SK-N-SH treated with all-trans-retinoic acid at 6 μM for 48 hours (cell line): ENCODE data around the gene TUBGCP3.

ENCODE experiments used
- ATAC-seq: fragments of 200-7000 bp; cut with Tn5 transposase; 3 replicates; pipeline ENCODE4 v1.9.1; 2020; ENCODE audit warnings: mild to moderate bottlenecking, moderate library complexity
- ARNTL ChIP-seq: fragments of 450-650 bp; formaldehyde crosslinking; IDR thresholded peaks from 2 replicates; pipeline ENCODE4 v1.5.0; 2020; ENCODE audit warnings: low read depth, mild to moderate bottlenecking, moderate library complexity, borderline replicate concordance
- BACH2 ChIP-seq: fragments of 250-450 bp; sonication (Bioruptor Pico); IDR thresholded peaks from 2 replicates; pipeline ENCODE4 v1.9.0; 2021; ENCODE audit warnings: mild to moderate bottlenecking, borderline replicate concordance
- CSDC2 ChIP-seq: fragments of 250-450 bp; sonication (Bioruptor Pico); IDR thresholded peaks from 2 replicates; pipeline ENCODE4 v1.5.0; 2020; ENCODE audit warnings: mild to moderate bottlenecking, moderate library complexity
- ESRRG ChIP-seq: fragments of 250-450 bp; sonication (Bioruptor Pico); IDR thresholded peaks from 2 replicates; pipeline ENCODE4 v1.6.1; 2021; ENCODE audit warnings: mild to moderate bottlenecking
- GLIS3 ChIP-seq: fragments of 250-450 bp; sonication (Bioruptor Pico); IDR thresholded peaks from 2 replicates; pipeline ENCODE4 v1.5.0; 2020; ENCODE audit warnings: mild to moderate bottlenecking, moderate library complexity
- ISL1 ChIP-seq: fragments of 250-450 bp; sonication (Bioruptor Pico); IDR thresholded peaks from 2 replicates; pipeline ENCODE4 v2.1.2; 2022; ENCODE audit warnings: mild to moderate bottlenecking, moderate library complexity
- OSR1 ChIP-seq: fragments of 250-450 bp; sonication (Bioruptor Pico); IDR thresholded peaks from 2 replicates; pipeline ENCODE4 v1.8.0; 2022; ENCODE audit warnings: moderate library complexity, mild to moderate bottlenecking, inconsistent platforms
- PPARA ChIP-seq: fragments of 250-450 bp; sonication (Bioruptor Pico); IDR thresholded peaks from 2 replicates; pipeline ENCODE4 v1.5.0; 2020; ENCODE audit warnings: mild to moderate bottlenecking, borderline replicate concordance
- RARB ChIP-seq: fragments of 250-450 bp; sonication (Bioruptor Pico); IDR thresholded peaks from 2 replicates; pipeline ENCODE4 v1.8.0; 2021; ENCODE audit warnings: mild to moderate bottlenecking, moderate library complexity
- SNAI2 ChIP-seq: fragments of 250-450 bp; sonication (Bioruptor Pico); IDR thresholded peaks from 2 replicates; pipeline ENCODE4 v1.5.0; 2020; ENCODE audit warnings: mild to moderate bottlenecking, moderate library complexity
- TCF4 ChIP-seq: fragments of 250-450 bp; sonication (Bioruptor Pico); IDR thresholded peaks from 2 replicates; pipeline ENCODE4 v1.8.0; 2021; ENCODE audit warnings: mild to moderate bottlenecking, moderate library complexity, borderline replicate concordance
- TOX ChIP-seq: fragments of 250-450 bp; sonication (Bioruptor Pico); IDR thresholded peaks from 2 replicates; pipeline ENCODE4 v1.8.0; 2021; ENCODE audit warnings: mild to moderate bottlenecking, moderate library complexity, borderline replicate concordance
- ZC3H10 ChIP-seq: fragments of 250-450 bp; sonication (Bioruptor Pico); IDR thresholded peaks from 2 replicates; pipeline ENCODE4 v1.5.1; 2021; ENCODE audit warnings: mild to moderate bottlenecking, moderate library complexity
- ZFP3 ChIP-seq: fragments of 250-450 bp; sonication (Bioruptor Pico); IDR thresholded peaks from 2 replicates; pipeline ENCODE4 v1.5.0; 2020; ENCODE audit warnings: mild to moderate bottlenecking, moderate library complexity
- ZNF565 ChIP-seq: fragments of 450-650 bp; formaldehyde crosslinking; conservative IDR thresholded peaks from 2 replicates; pipeline ENCODE4 v1.5.0; 2020; ENCODE audit warnings: low read depth, mild to moderate bottlenecking, moderate library complexity
- ZNF70 ChIP-seq: fragments of 450-650 bp; formaldehyde crosslinking; IDR thresholded peaks from 2 replicates; pipeline ENCODE4 v1.5.0; 2020; ENCODE audit warnings: mild to moderate bottlenecking, moderate library complexity
- ZNF8 ChIP-seq: fragments of 450-650 bp; formaldehyde crosslinking; IDR thresholded peaks from 2 replicates; pipeline ENCODE4 v1.5.0; 2020; ENCODE audit warnings: mild to moderate bottlenecking, moderate library complexity
- TF ChIP-seq, protein P1 (sequence below): fragments of 250-450 bp; sonication (Bioruptor Pico); IDR thresholded peaks from 2 replicates; pipeline ENCODE4 v1.8.0; 2020; ENCODE audit warnings: mild to moderate bottlenecking, moderate library complexity, borderline replicate concordance
- TF ChIP-seq, protein P2 (sequence below): fragments of 250-450 bp; sonication (Bioruptor Pico); IDR thresholded peaks from 2 replicates; pipeline ENCODE4 v1.5.1; 2020; ENCODE audit warnings: low read depth, mild to moderate bottlenecking, moderate library complexity
- TF ChIP-seq, protein P3 (sequence below): fragments of 250-450 bp; sonication (Bioruptor Pico); IDR thresholded peaks from 2 replicates; pipeline ENCODE4 v1.5.0; 2020; ENCODE audit warnings: mild to moderate bottlenecking, moderate library complexity
- TF ChIP-seq, protein P4 (sequence below): fragments of 250-450 bp; sonication (Bioruptor Pico); IDR thresholded peaks from 2 replicates; pipeline ENCODE4 v1.8.0; 2021; ENCODE audit warnings: low read depth, mild to moderate bottlenecking, moderate library complexity, borderline replicate concordance
- TF ChIP-seq, protein P5 (sequence below): fragments of 250-450 bp; sonication (Bioruptor Pico); IDR thresholded peaks from 2 replicates; pipeline ENCODE4 v1.5.1; 2021; ENCODE audit warnings: mild to moderate bottlenecking, moderate library complexity

TUBGCP3 gene

DNA sequence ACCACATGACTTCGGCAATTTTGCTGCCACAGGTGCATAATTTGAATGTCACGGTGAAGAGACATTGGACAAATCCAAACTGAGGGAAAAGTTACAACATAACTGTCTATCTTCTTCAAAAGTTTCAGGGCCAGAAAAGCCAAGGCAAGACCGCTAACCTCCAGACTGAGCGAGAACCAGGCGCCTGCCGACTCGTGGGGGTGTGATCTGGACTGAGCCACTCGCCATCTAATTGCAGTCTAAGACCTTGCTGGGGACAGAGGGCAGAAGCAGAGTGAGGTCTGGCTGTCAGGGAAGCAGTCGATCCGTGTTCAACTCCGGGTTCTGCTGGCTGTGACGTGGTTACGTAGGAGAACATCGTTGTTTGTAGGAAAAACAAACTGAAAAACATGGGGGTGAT, 123.2 kb downstream of the TUBGCP3 start:
- TF ChIP-seq GLIS3 (CRISPR knock-in tag) (no peak), ISL1 (CRISPR knock-in tag) (no peak), ESRRG (CRISPR knock-in tag) (no peak), PPARA (CRISPR knock-in tag) (no peak), ZNF8 (CRISPR knock-in tag) (no peak), TOX (CRISPR knock-in tag) (no peak), RARB (CRISPR knock-in tag) (no peak), CSDC2 (CRISPR knock-in tag) (no peak), BACH2 (no peak), ZNF565 (CRISPR knock-in tag) (no peak), ZNF70 (no peak), ZFP3 (CRISPR knock-in tag) (no peak), ZC3H10 (no peak), OSR1 (CRISPR knock-in tag) (no peak), TCF4 (CRISPR knock-in tag) (no peak)
- TF ChIP-seq, protein P1, sequence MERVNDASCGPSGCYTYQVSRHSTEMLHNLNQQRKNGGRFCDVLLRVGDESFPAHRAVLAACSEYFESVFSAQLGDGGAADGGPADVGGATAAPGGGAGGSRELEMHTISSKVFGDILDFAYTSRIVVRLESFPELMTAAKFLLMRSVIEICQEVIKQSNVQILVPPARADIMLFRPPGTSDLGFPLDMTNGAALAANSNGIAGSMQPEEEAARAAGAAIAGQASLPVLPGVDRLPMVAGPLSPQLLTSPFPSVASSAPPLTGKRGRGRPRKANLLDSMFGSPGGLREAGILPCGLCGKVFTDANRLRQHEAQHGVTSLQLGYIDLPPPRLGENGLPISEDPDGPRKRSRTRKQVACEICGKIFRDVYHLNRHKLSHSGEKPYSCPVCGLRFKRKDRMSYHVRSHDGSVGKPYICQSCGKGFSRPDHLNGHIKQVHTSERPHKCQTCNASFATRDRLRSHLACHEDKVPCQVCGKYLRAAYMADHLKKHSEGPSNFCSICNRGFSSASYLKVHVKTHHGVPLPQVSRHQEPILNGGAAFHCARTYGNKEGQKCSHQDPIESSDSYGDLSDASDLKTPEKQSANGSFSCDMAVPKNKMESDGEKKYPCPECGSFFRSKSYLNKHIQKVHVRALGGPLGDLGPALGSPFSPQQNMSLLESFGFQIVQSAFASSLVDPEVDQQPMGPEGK (CRISPR knock-in tag) = no peak
- TF ChIP-seq, protein P2, sequence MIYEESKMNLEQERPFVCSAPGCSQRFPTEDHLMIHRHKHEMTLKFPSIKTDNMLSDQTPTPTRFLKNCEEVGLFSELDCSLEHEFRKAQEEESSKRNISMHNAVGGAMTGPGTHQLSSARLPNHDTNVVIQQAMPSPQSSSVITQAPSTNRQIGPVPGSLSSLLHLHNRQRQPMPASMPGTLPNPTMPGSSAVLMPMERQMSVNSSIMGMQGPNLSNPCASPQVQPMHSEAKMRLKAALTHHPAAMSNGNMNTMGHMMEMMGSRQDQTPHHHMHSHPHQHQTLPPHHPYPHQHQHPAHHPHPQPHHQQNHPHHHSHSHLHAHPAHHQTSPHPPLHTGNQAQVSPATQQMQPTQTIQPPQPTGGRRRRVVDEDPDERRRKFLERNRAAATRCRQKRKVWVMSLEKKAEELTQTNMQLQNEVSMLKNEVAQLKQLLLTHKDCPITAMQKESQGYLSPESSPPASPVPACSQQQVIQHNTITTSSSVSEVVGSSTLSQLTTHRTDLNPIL = no peak
- TF ChIP-seq, protein P3, sequence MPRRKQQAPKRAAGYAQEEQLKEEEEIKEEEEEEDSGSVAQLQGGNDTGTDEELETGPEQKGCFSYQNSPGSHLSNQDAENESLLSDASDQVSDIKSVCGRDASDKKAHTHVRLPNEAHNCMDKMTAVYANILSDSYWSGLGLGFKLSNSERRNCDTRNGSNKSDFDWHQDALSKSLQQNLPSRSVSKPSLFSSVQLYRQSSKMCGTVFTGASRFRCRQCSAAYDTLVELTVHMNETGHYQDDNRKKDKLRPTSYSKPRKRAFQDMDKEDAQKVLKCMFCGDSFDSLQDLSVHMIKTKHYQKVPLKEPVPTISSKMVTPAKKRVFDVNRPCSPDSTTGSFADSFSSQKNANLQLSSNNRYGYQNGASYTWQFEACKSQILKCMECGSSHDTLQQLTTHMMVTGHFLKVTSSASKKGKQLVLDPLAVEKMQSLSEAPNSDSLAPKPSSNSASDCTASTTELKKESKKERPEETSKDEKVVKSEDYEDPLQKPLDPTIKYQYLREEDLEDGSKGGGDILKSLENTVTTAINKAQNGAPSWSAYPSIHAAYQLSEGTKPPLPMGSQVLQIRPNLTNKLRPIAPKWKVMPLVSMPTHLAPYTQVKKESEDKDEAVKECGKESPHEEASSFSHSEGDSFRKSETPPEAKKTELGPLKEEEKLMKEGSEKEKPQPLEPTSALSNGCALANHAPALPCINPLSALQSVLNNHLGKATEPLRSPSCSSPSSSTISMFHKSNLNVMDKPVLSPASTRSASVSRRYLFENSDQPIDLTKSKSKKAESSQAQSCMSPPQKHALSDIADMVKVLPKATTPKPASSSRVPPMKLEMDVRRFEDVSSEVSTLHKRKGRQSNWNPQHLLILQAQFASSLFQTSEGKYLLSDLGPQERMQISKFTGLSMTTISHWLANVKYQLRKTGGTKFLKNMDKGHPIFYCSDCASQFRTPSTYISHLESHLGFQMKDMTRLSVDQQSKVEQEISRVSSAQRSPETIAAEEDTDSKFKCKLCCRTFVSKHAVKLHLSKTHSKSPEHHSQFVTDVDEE (CRISPR knock-in tag) = no peak
- TF ChIP-seq, protein P4, sequence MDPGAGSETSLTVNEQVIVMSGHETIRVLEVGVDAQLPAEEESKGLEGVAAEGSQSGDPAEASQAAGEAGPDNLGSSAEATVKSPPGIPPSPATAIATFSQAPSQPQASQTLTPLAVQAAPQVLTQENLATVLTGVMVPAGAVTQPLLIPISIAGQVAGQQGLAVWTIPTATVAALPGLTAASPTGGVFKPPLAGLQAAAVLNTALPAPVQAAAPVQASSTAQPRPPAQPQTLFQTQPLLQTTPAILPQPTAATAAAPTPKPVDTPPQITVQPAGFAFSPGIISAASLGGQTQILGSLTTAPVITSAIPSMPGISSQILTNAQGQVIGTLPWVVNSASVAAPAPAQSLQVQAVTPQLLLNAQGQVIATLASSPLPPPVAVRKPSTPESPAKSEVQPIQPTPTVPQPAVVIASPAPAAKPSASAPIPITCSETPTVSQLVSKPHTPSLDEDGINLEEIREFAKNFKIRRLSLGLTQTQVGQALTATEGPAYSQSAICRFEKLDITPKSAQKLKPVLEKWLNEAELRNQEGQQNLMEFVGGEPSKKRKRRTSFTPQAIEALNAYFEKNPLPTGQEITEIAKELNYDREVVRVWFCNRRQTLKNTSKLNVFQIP (CRISPR knock-in tag) = no peak
- TF ChIP-seq, protein P5, sequence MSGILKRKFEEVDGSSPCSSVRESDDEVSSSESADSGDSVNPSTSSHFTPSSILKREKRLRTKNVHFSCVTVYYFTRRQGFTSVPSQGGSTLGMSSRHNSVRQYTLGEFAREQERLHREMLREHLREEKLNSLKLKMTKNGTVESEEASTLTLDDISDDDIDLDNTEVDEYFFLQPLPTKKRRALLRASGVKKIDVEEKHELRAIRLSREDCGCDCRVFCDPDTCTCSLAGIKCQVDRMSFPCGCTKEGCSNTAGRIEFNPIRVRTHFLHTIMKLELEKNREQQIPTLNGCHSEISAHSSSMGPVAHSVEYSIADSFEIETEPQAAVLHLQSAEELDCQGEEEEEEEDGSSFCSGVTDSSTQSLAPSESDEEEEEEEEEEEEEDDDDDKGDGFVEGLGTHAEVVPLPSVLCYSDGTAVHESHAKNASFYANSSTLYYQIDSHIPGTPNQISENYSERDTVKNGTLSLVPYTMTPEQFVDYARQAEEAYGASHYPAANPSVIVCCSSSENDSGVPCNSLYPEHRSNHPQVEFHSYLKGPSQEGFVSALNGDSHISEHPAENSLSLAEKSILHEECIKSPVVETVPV = no peak
- ATAC-seq = no peak

DNA sequence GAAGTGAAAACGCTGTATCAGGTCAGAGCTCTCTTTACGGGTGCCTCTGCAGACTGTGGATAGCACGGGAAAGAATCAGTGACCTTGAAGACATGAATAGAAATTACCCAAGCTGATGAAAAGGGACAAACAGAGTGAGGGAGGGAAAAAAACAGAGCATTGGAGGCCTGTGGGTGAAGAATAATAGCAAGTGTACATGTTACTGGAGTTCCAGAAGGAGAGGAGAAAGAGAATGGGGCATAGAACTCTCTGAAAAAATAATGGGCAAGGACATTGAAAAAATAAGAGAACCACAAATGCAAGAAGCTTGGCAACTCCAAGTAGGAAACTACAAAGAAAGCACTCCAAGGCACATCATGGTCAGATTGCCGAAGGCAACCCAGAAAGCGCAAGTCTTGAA, 125.5 kb downstream of the TUBGCP3 start:
- TF ChIP-seq GLIS3 (CRISPR knock-in tag) (no peak), SNAI2 (no peak), ZC3H10 (no peak), TOX (CRISPR knock-in tag) (no peak), ARNTL (no peak), ZFP3 (CRISPR knock-in tag) (no peak), OSR1 (CRISPR knock-in tag) (no peak), ZNF8 (CRISPR knock-in tag) (no peak)
- TF ChIP-seq, protein P5 = no peak
- TF ChIP-seq, protein P4 (CRISPR knock-in tag) = no peak
- TF ChIP-seq, protein P2 = no peak
- TF ChIP-seq, protein P1 (CRISPR knock-in tag) = no peak
- TF ChIP-seq, all 23 proteins: peak for 0
- ATAC-seq = no peak
